NCI-H2029 (cell line): ENCODE measurements around the gene TENT4B.
"Not testable (repeated sequence)": the region's sequence is repeated elsewhere in the genome, so short reads cannot be mapped to it uniquely, and the experiment has no call there.

ENCODE experiments used
- DNase-seq: peaks from one replicate; lab custom pipeline; 2025; lab: John Stamatoyannopoulos, UW

TENT4B gene

GRCh38 chr16:50152807-50153595 lies at the start of gene TENT4B:
Gene TENT4B, plus strand, starts transcription at chr16:50153306. Its CDS starts 316 bp downstream, at chr16:50153622.
- no peak for DNase-seq

DNA sequence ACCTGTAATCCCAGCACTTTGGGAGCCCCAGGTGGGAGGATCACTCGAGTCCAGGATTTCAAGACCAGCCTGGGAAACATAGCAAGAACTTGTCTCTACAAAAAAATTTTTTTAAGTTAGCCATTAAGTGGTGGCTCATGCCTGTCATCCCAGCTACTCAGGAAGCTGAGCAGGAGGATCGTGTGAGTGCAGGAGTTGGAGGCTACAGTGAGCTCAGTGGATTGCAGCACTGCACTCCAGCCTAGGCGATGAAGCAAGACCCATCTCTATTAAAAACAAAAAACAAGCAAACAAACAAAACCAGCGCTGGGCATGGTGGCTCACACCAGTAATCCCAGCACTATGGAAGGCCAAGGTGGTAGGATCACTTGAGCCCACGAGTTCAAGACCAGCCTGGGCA lies 49.3 kb upstream of the TENT4B start:
- no peak for DNase-seq

DNA sequence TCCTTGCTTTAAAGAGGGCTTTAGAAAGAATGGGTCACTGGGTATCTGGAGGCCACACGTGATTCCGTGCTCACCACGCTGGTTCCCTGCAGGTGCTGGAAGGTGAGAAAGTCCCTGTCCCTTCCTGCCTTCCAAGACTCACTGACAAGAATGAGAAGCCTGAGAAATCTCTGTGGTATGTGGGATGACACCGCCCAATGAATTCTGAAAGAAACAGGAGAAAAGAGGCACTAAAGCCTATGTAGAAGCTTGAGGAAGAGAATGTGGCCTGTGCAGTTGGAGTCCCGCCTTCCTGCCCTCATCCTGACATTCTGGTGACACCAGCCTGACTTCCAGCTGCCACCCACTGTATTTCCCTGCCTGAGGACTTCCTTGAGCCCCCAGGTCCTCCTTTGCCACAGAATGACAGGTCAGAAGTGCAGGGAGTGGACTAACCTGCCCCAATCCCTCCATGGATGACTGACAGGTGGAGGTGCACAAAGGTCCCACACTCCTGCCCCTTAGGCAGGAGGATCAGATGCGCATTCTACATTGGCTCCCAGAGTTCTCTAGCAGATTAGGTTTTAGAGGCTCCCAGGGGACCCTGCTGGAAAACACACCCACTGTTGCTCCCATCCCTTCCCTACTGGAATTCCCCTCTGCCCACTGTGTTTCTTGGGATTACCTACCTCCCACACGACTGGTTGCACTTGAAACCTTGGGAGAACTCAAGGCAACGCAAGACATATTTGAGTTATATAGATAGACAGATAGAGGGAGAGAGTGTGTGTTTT lies 38.6 kb upstream of the TENT4B start:
- DNase-seq: no peak

DNA sequence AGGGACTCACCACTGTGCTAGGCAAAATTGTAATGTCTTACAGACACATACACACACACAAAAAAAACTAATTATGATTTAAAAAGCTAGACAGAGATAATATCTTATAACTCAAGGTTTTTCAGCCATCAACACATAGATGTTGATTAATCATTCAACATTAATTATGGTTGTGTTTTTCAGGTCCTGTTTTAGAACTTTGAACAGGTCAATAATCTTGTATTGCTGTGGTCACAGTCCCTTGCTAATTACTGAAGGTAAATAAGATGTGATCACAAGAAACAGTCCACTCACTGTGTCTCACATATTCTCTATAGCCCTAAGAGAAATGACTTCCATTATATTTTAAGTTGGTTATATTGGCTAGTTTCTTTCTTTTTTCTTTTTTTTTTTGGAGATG lies 32.4 kb upstream of the TENT4B start:
- no peak for DNase-seq

- no peak for DNase-seq
These were observed 31.8 kb upstream of the TENT4B start for GRCh38 chr16:50121278-50121677.

- peak; percentile 66 for DNase-seq
These were observed 31.2 kb upstream of the TENT4B start for GRCh38 chr16:50121721-50122445.

DNA sequence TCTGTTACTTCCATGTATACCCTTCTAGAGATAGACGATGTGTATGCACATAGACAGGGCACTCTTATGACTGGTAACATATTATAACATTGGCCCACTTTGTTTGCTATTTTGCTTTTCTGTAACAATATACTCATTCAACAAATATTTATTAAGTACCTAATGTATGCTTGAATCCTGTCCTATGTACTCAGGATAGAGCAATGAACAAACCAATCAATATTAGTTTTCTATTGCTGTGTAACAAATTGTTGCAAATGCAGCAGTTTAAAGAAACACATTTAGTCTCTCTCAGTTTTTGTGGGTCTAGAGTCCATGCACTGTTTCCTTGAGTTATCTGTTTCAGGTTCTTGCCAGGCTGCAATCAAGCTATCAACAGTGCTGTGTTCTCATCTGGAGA lies 29.7 kb upstream of the TENT4B start:
- DNase-seq: no peak

DNA sequence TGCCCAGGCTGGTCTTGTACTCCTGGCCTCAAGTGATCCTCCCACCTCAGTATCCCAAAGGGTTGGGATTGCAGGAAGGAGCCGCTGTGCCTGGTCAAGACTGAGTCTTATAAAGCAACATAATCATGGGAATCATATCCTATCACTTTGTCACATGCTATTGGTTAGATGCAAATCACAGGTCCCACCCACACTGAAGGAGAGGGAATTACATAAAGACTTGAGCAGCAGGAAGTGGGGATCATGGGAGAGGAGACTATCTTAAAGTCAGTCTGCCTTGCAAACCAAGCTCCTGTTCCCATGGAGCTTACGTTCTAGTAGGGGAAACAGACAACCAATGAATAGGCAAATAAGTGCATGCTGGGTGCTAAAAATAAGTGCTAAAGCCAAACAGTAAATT lies 28.3 kb upstream of the TENT4B start:
- DNase-seq: no peak

- DNase-seq: no peak
These were observed 26.9 kb upstream of the TENT4B start for GRCh38 chr16:50126183-50126582.

- not testable (repeated sequence) for DNase-seq
These were observed 20.5 kb upstream of the TENT4B start for GRCh38 chr16:50132571-50132970.

GRCh38 chr16:50133214-50133613 lies 19.9 kb upstream of the TENT4B start:
- no peak for DNase-seq

- no peak for DNase-seq
These were observed 16.7 kb upstream of the TENT4B start for GRCh38 chr16:50136399-50136798.

DNA sequence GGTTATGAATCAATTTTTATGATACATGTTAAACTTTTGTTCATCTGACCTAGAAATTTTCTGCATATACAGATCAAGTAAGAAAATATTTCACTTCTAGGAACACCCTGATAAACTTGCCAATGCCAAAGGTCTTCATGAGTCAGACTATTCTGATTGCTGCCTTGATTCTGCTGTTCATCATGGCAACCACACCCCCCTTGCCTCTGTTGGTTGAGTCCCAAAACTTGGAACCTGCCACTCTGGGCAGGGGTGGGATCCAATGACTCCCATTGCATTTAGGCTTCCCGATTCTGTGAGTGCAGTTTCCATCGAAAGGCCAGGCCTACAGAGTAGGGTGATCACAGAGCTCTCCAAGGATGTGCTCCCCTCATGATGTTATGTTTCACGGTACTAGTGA lies 15.8 kb upstream of the TENT4B start:
- no peak for DNase-seq

- DNase-seq: no peak
These were observed 13.5 kb upstream of the TENT4B start for GRCh38 chr16:50139580-50139979.

GRCh38 chr16:50144211-50144610 lies 8.9 kb upstream of the TENT4B start:
- no peak for DNase-seq

- peak; percentile 13 for DNase-seq
These were observed 6.3 kb upstream of the TENT4B start for GRCh38 chr16:50146479-50147435.

DNA sequence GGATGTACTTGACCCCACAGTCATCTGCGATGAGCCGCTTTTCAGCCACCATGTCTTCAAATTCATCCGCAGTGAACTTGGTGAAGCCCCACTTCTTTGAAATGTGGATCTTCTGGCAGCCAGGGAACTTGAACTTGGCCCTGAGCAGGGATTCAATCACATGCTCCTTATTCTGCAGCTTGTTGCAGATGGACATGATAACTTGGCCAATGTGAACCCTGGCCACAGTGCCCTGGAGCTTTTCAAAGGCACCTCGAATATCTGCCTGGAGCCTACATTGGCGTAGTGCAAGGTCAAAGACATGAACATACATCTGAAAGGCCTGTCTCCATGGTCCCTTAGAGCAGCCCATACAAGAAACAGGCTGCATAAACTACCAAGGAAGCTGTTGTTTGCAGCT lies 1.8 kb upstream of the TENT4B start:
- no peak for DNase-seq

DNA sequence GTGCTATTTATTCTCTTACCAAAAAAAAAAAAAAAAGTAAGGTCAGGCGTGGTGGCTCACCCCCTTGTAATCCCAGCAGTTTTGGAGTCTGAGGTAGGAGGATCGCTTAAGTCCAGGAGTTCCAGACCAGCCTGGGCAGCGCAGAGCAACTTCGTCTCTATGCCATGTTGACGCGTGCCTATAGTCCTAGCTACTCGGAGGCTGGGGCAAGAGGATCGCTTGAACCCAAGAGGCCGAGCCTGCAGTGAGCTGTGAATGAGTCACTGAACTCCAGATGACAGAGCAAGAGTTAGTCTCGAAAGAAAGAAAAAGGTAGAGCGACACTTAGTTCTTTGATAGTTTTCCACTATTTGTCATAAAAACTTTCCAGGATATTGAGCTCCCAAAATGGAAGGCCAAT lies 1.4 kb upstream of the TENT4B start:
- no peak for DNase-seq

DNA sequence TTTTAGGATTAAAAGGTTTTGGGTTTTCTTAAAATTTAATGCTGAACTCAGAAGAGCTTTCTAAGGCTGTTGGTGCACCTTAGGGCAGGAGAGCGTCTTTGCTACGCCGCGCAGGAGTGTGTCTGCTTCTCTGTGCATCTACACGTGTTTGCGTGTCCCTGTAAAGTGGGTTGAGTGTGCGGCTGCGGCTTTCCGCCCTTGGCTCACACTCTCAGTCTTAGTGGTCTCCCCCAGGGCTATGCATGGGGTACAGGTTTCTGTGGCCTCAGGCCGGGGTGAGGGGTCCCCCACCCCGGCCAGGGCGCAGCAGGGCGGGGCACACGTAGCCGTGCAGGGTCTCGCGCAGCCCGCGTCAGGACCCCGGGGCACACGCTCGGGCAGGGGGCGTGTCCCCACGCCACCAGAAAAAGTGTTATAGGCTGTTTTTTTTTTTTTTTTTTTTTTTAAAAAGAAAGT lies 727 bp upstream of the TENT4B start:
- DNase-seq: no peak

- DNase-seq: no peak
These were observed 702 bp downstream of the TENT4B start for GRCh38 chr16:50153596-50154419.
